ENCODE data around the gene RHBDL2.

DNA sequence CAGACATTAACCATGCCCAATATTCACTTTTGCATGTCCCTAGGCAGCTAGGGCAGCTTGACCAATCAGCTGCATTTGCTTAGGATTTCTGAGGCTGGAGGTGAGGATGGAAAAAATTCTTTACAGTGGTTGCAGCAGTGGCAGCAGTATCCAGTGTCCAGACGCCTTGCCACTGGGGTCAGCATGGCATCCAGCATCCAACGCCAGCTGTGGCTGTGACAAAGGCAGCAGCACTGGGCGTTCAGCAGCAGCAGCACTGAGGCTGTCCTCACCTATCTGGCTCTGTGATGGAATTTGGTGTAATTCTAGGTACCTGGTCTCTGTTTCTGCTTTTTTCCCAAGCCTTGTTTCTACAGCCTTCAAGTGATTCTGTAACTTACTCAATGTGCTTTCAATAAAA, 15.5 kb downstream of the RHBDL2 start:
- TF ChIP-seq, protein P1, sequence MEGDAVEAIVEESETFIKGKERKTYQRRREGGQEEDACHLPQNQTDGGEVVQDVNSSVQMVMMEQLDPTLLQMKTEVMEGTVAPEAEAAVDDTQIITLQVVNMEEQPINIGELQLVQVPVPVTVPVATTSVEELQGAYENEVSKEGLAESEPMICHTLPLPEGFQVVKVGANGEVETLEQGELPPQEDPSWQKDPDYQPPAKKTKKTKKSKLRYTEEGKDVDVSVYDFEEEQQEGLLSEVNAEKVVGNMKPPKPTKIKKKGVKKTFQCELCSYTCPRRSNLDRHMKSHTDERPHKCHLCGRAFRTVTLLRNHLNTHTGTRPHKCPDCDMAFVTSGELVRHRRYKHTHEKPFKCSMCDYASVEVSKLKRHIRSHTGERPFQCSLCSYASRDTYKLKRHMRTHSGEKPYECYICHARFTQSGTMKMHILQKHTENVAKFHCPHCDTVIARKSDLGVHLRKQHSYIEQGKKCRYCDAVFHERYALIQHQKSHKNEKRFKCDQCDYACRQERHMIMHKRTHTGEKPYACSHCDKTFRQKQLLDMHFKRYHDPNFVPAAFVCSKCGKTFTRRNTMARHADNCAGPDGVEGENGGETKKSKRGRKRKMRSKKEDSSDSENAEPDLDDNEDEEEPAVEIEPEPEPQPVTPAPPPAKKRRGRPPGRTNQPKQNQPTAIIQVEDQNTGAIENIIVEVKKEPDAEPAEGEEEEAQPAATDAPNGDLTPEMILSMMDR (IDR thresholded peaks at IDR 0.05), result no peak
- no peak for TF ChIP-seq POLR2A (IDR thresholded peaks at IDR 0.05)
